ENCODE measurements around the gene CEP78. TPM values are rescaled to one million over a fixed set of nuclear protein-coding genes. Genes with fewer than 3 reads are reported as not detected.

CEP78 gene
- total RNA-seq, 1 donor from 2014 or later, result 44.8 TPM

GRCh38 chr9:78320875-78321496 is 85.1 kb downstream of the CEP78 start:
- Mint-ChIP-seq H3K9me3 (no peaks in the 10 kb centered on the region), H3K36me3 (peaks cover 53% of the 10 kb centered on the region), H3K4me3 (no peak overlapping the region), H3K27ac (no peak overlapping the region), H3K27me3 (no peaks in the 10 kb centered on the region), H3K4me1 (ENCODE audit: unreplicated experiment) (peaks cover 13% of the 10 kb centered on the region)
- no peak for TF ChIP-seq CTCF (conservative IDR thresholded peaks at IDR 0.05)
- DNase-seq (ENCODE audit: extremely low spot score, unreplicated experiment), result no peak

- TF ChIP-seq CTCF (conservative IDR thresholded peaks at IDR 0.05), result no peak
- no peak for DNase-seq (ENCODE audit: extremely low spot score, unreplicated experiment)
- H3K27ac Mint-ChIP-seq, result no peak overlapping the region
- H3K4me1 Mint-ChIP-seq (ENCODE audit: unreplicated experiment), result peaks cover 13% of the 10 kb centered on the region
- H3K4me3 Mint-ChIP-seq, result no peak overlapping the region
- H3K9me3 Mint-ChIP-seq, result no peaks in the 10 kb centered on the region
- peaks cover 52% of the 10 kb centered on the region for H3K36me3 Mint-ChIP-seq
- H3K27me3 Mint-ChIP-seq, result no peaks in the 10 kb centered on the region
Measured at GRCh38 chr9:78321505-78321904, 85.6 kb downstream of the CEP78 start.

DNA sequence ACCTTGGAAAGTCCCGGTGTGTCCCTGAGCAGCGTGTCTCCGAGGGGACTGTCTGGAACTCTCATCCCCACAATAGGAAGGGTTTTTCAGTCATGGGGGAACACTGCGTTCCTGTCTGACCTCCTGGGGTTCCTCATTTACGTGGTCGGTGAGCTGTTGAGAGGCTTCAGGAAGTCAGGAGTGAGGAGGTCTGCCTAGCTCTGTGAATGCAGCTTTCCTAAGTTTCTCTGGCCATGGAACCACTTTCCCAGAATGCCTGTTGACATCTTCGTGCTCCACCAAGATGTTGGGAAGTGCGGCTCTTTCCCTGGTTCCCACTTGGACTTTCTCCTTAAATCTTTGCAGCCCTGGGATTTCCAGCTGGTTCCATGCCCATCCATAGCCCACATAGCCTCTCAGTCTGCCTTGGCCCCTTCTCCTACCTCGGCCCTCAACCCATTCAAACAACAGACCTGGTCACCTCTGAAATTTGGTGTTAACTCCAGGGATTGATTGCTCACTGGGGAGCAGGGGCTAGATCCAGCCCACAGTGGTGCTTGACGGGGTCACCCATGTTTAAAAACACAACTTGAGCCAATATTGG is 88.3 kb downstream of the CEP78 start:
- Mint-ChIP-seq H3K4me1 (ENCODE audit: unreplicated experiment) (peaks cover 13% of the 10 kb centered on the region), H3K27me3 (no peaks in the 10 kb centered on the region), H3K9me3 (no peaks in the 10 kb centered on the region), H3K27ac (no peak overlapping the region), H3K36me3 (peaks cover 40% of the 10 kb centered on the region), H3K4me3 (no peak overlapping the region)
- TF ChIP-seq CTCF (conservative IDR thresholded peaks at IDR 0.05), result no peak
- no peak for DNase-seq (ENCODE audit: extremely low spot score, unreplicated experiment)

- Mint-ChIP-seq H3K27me3 (no peaks in the 10 kb centered on the region), H3K27ac (no peak overlapping the region), H3K36me3 (peaks cover 39% of the 10 kb centered on the region)
Measured at GRCh38 chr9:78324682-78325081, 88.8 kb downstream of the CEP78 start.

DNA sequence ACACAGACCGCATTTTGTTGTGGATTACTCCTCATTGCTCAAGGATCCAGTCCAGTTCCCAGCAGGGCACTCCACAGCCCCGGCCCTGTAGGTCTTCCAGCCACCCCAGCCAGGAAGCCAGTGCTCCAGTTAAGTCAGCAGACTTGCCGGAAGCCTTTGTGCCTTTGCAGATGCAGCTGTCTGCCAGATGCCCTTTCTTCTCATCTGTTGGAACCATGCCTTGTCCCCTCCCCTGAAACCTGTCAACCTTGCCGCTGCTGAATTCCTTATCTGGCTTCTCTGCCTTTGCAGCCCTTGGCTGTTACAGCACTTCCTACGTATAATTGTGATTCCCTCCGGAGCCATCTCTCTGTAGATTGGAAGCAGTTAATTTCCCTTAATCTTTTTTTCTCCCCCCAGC is 89.5 kb downstream of the CEP78 start:
- DNase-seq (ENCODE audit: extremely low spot score, unreplicated experiment), result no peak
- Mint-ChIP-seq H3K27me3 (no peaks in the 10 kb centered on the region), H3K27ac (peak overlapping the region; percentile 21)

More at GRCh38 chr9:78324682-78325081, 88.8 kb downstream of the CEP78 start:
- no peaks in the 10 kb centered on the region for H3K9me3 Mint-ChIP-seq
- no peak overlapping the region for H3K4me3 Mint-ChIP-seq
- DNase-seq (ENCODE audit: extremely low spot score, unreplicated experiment), result no peak
- H3K4me1 Mint-ChIP-seq (ENCODE audit: unreplicated experiment), result peaks cover 13% of the 10 kb centered on the region
- TF ChIP-seq CTCF (conservative IDR thresholded peaks at IDR 0.05), result no peak

More for the DNA sequence above, 89.5 kb downstream of the CEP78 start:
- Mint-ChIP-seq H3K4me3 (peak overlapping the region; percentile 42), H3K36me3 (peaks cover 36% of the 10 kb centered on the region), H3K4me1 (ENCODE audit: unreplicated experiment) (peaks cover 13% of the 10 kb centered on the region), H3K9me3 (no peaks in the 10 kb centered on the region)
- no peak for TF ChIP-seq CTCF (conservative IDR thresholded peaks at IDR 0.05)

All from type B pancreatic cell (in vitro differentiated cells).